Activated CD8-positive, alpha-beta memory T cell treated with anti-CD3 and anti-CD28 coated beads for 48 hours (primary cell): ENCODE data around the gene TEKTIP1.

Source experiments
- DNase-seq, 3 experiments: peaks; one replicate each; pipeline ENCODE4 v3.0.0-alpha.2; 2020; ENCODE audit warnings: low read depth in 2 of 3, low spot score in 2 of 3

The TEKTIP1 gene

GRCh38 chr19:3536429-3537100 lies 2.4 kb upstream of the TEKTIP1 start:
- no peak for DNase-seq

- DNase-seq: no peak
These were observed 1.9 kb upstream of the TEKTIP1 start for GRCh38 chr19:3537101-3537437.

- no peak for DNase-seq
These were observed 1.3 kb upstream of the TEKTIP1 start for GRCh38 chr19:3537438-3538240.

GRCh38 chr19:3538258-3538929 lies 580 bp upstream of the TEKTIP1 start:
- no peak for DNase-seq

- no peak for DNase-seq
These were observed 763 bp downstream of the TEKTIP1 start for GRCh38 chr19:3539756-3540118.

GRCh38 chr19:3543150-3544057 lies 4.4 kb downstream of the TEKTIP1 start:
- DNase-seq: no peak

- DNase-seq: no peak
These were observed 5.0 kb downstream of the TEKTIP1 start for GRCh38 chr19:3544058-3544376.

GRCh38 chr19:3544742-3545668 lies 6.0 kb downstream of the TEKTIP1 start:
- DNase-seq: peak; percentile 52 to 96 (median 90)

GRCh38 chr19:3545669-3546034 lies 6.7 kb downstream of the TEKTIP1 start:
- DNase-seq: no peak

GRCh38 chr19:3546119-3546518 lies 7.1 kb downstream of the TEKTIP1 start:
- no peak for DNase-seq

GRCh38 chr19:3547301-3547731 lies 8.3 kb downstream of the TEKTIP1 start:
- no peak for DNase-seq

- no peak for DNase-seq
These were observed 8.9 kb downstream of the TEKTIP1 start for GRCh38 chr19:3547767-3548282.

GRCh38 chr19:3548606-3549005 lies 9.6 kb downstream of the TEKTIP1 start:
- no peak for DNase-seq

GRCh38 chr19:3549816-3550215 lies 10.8 kb downstream of the TEKTIP1 start:
- no peak for DNase-seq

GRCh38 chr19:3550947-3551791 lies 12.2 kb downstream of the TEKTIP1 start:
- DNase-seq: no peak

- no peak for DNase-seq
These were observed 12.8 kb downstream of the TEKTIP1 start for GRCh38 chr19:3551792-3552095.

GRCh38 chr19:3554254-3555083 lies 15.5 kb downstream of the TEKTIP1 start:
- DNase-seq: no peak

GRCh38 chr19:3555653-3556422 lies 16.9 kb downstream of the TEKTIP1 start:
- DNase-seq: no peak
